GM12878 (cell line): ENCODE measurements around the gene REP15. TPM values are rescaled to one million over a fixed set of nuclear protein-coding genes. Genes with fewer than 3 reads are reported as not detected.

Source experiments
- ATAC-seq: fragments of 200-7000 bp; cut with Tn5 transposase; 3 replicates; pipeline ENCODE4 v1.9.1; 2020; ENCODE audit warnings: mild to moderate bottlenecking, moderate library complexity
- BruUV-seq: library from RNA; stranded (reverse); fragments of 400-500 nt; replicated peaks from 2 replicates; lab custom pipeline; 2021; lab: Mats Ljungman, UMichigan
- CTCF ChIA-PET: fragments of 300-600 bp; sonication (Branson Sonifier 250); formaldehyde crosslinking; extraction: SDS; loops from one replicate; lab custom pipeline; 2021; ENCODE audit warnings: inconsistent platforms; lab: Yijun Ruan, JAX
- POLR2A ChIA-PET: fragments of 350-600 bp; formaldehyde crosslinking; extraction: SDS; loops from one replicate; lab custom pipeline; 2021; ENCODE audit warnings: inconsistent platforms; lab: Charles Lee
- RAD21 ChIA-PET: fragments of 300-600 bp; sonication (Branson Sonifier 250); formaldehyde crosslinking; loops from one replicate; lab custom pipeline; 2023; ENCODE audit warnings: antibody characterized with exemption; ENCODE audit not compliant: unreplicated experiment; lab: Charles Lee
- SMC1A ChIA-PET: fragments of 300-600 bp; sonication (Branson Sonifier 250); formaldehyde crosslinking; loops from one replicate; lab custom pipeline; 2023; ENCODE audit not compliant: unreplicated experiment, uncharacterized antibody; lab: Charles Lee
- DNase-seq: peaks from one replicate; pipeline ENCODE4 v3.0.0-alpha.2; 2011; ENCODE audit warnings: low read depth, low spot score
- FAIRE-seq: peaks from 3 replicates; lab custom pipeline; 2011; peaks lifted over from hg19 to GRCh38; lab: Jason Lieb, UNC
- H2AFZ ChIP-seq: 2 replicates; pipeline ENCODE4 v1.6.0; 2011; ENCODE audit warnings: low read depth, low read length, control low read depth; ENCODE audit not compliant: control insufficient read depth
- H3K27ac ChIP-seq: 2 replicates; pipeline ENCODE4 v1.5.1; 2011; ENCODE audit warnings: control low read depth; ENCODE audit not compliant: control insufficient read depth, insufficient read depth
- H3K27me3 ChIP-seq, 2 experiments: replicated peaks in 1 of 2; 2 replicates each; pipeline versions ENCODE4 v1.6.0 to v1.6.1; 2011; ENCODE audit warnings: low read length in 1 of 2; ENCODE audit not compliant: control insufficient read depth in 2 of 2, insufficient read depth in 2 of 2
- H3K36me3 ChIP-seq, 2 experiments: 2 replicates each; pipeline ENCODE4 v1.5.1; 2011; ENCODE audit warnings: low read length in 1 of 2; ENCODE audit not compliant: control insufficient read depth in 2 of 2, insufficient read depth in 2 of 2
- H3K4me1 ChIP-seq: 2 replicates; pipeline ENCODE4 v1.6.1; 2011; ENCODE audit warnings: mild to moderate bottlenecking, low read length, moderate library complexity, mixed read lengths; ENCODE audit not compliant: control insufficient read depth, insufficient read depth
- H3K4me2 ChIP-seq: 2 replicates; pipeline ENCODE4 v1.6.0; 2011; ENCODE audit warnings: control low read depth; ENCODE audit not compliant: control insufficient read depth, insufficient read depth
- H3K4me3 ChIP-seq: fragments of 200-600 bp; sonication (generic); 2 replicates; pipeline ENCODE4 v1.5.1; 2016
- H3K79me2 ChIP-seq: 2 replicates; pipeline ENCODE4 v1.6.0; 2011; ENCODE audit warnings: low read length; ENCODE audit not compliant: control insufficient read depth, insufficient read depth
- H3K9ac ChIP-seq: 2 replicates; pipeline ENCODE4 v1.8.0; 2011; ENCODE audit warnings: low read length, control low read depth, mixed read lengths; ENCODE audit not compliant: control insufficient read depth, insufficient read depth
- H3K9me3 ChIP-seq: replicated peaks from 3 replicates; pipeline ENCODE4 v1.5.1; 2011; ENCODE audit warnings: mild to moderate bottlenecking, low read length; ENCODE audit not compliant: control insufficient read depth, insufficient read depth
- H4K20me1 ChIP-seq: 2 replicates; pipeline ENCODE4 v1.6.0; 2011; ENCODE audit not compliant: control insufficient read depth, insufficient read depth
- FOXK2 ChIP-seq: fragments of 450-650 bp; IDR thresholded peaks from 2 replicates; pipeline ENCODE4 v1.6.1; 2017; ENCODE audit warnings: mild to moderate bottlenecking, moderate library complexity
- POLR2A ChIP-seq: IDR thresholded peaks from 2 replicates; pipeline ENCODE4 v1.6.1; 2011; ENCODE audit warnings: low read depth, mild to moderate bottlenecking, low read length
- RB1 ChIP-seq: fragments of 450-650 bp; formaldehyde crosslinking; IDR thresholded peaks from 2 replicates; pipeline ENCODE4 v1.6.1; 2017; ENCODE audit warnings: mild to moderate bottlenecking, borderline replicate concordance
- STAT3 ChIP-seq: IDR thresholded peaks from 2 replicates; pipeline ENCODE4 v1.6.1; 2011; ENCODE audit warnings: low read depth, low read length, improper control_type of control experiment
- WGBS: methylation state at CpG from one replicate; pipeline ENCODE4 v1.1.6; 2016; ENCODE audit warnings: low lambda C conversion rate; ENCODE audit not compliant: insufficient replicate concordance, insufficient coverage; ENCODE audit errors: missing lambda C conversion rate; 5-methylcytosine and 5-hydroxymethylcytosine counted together
- in situ Hi-C: fragments of 300-500 bp; cut with MboI; formaldehyde crosslinking; loops from 9 replicates; pipeline ENCODE4 v1.14.3; 2018; ENCODE audit warnings: mixed read lengths
- intact Hi-C: fragments of 100-400 bp; cut with micrococcal nuclease; formaldehyde crosslinking; loops from one replicate; pipeline ENCODE4 v1.14.2; 2022; ENCODE audit not compliant: unreplicated experiment
- polyA plus RNA-seq, 11 experiments: library from polyadenylated mRNA; depleted of rRNA in 4 of 11; unstranded in 6 of 11; stranded (reverse) in 5 of 11; fragments of >200 nt; fragmentation: Nextera tagmentation in 4 of 11; fragmentation: Illumina TruSeq in 1 of 11; extraction: Ambion mirVana in 4 of 11; extraction: Trizol in 1 of 11; gene quantifications; 1 replicate in 1 of 11; 2 replicates in 10 of 11; pipeline versions ENCODE4 v1.2.1 to v1.2.3, GENCODE V29; 2011 to 2016; ENCODE audit warnings: inconsistent platforms in 2 of 11, missing spikeins in 2 of 11, low read depth in 1 of 11
- total RNA-seq, 4 experiments: library from RNA; depleted of rRNA in 3 of 4; stranded (reverse); fragments of >200 nt in 3 of 4; fragmentation: Illumina TruSeq in 1 of 4; extraction: Trizol in 1 of 4; gene quantifications; 2 replicates each; pipeline versions ENCODE4 v1.2.1 to v1.2.3, GENCODE V29; 2013 to 2021
- TF ChIP-seq, protein P1 (sequence below): fragments of 450-650 bp; conservative IDR thresholded peaks from 2 replicates; pipeline ENCODE4 v1.6.1; 2017; ENCODE audit warnings: mild to moderate bottlenecking, moderate library complexity
- TF ChIP-seq, protein P2 (sequence below): fragments of 150-350 bp; IDR thresholded peaks from 2 replicates; pipeline ENCODE4 v1.6.1; 2014; ENCODE audit warnings: mild to moderate bottlenecking, low read depth, low read length
- TF ChIP-seq, protein P3 (sequence below): fragments of 450-650 bp; IDR thresholded peaks from 2 replicates; pipeline ENCODE4 v1.6.1; 2017; ENCODE audit warnings: borderline replicate concordance

REP15 gene
- total and polyA plus RNA-seq, 10 of the 15 experiments (the other 5 are each of a cell fraction or from before 2014, with no cell fraction given) = not detected

DNA sequence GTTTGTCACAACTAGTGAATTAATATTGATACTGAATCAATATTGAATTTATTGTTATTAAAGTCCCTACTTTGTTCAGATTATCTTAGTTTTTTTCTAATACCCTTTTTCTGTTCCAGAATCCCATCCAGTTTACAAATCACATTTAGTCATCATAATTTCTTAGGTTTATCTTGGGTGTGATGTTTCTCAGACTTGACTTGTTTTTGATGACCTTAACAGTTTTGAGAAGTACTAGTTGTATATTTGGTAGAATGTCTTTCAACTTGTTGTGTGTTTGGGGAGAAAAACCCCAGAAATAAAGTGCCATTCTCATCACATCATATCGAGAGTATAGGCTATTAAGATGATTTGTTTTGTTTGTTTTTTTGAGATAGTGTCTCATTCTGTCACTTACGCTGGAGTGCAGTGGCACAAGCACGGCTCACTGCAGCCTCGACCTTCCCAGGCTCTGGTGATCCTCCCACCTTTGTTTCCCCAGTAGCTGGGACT lies 33.9 kb downstream of the REP15 start:
- DNase-seq (no peak), FAIRE-seq (no peak), ATAC-seq (no peak)
- no peak overlapping the region for H3K4me2 ChIP-seq
- CTCF ChIA-PET = no interaction called here
- H3K27me3 ChIP-seq = no peaks in the 10 kb centered on the region
- TF ChIP-seq, protein P1, sequence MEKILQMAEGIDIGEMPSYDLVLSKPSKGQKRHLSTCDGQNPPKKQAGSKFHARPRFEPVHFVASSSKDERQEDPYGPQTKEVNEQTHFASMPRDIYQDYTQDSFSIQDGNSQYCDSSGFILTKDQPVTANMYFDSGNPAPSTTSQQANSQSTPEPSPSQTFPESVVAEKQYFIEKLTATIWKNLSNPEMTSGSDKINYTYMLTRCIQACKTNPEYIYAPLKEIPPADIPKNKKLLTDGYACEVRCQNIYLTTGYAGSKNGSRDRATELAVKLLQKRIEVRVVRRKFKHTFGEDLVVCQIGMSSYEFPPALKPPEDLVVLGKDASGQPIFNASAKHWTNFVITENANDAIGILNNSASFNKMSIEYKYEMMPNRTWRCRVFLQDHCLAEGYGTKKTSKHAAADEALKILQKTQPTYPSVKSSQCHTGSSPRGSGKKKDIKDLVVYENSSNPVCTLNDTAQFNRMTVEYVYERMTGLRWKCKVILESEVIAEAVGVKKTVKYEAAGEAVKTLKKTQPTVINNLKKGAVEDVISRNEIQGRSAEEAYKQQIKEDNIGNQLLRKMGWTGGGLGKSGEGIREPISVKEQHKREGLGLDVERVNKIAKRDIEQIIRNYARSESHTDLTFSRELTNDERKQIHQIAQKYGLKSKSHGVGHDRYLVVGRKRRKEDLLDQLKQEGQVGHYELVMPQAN = no peak
- no peak for TF ChIP-seq FOXK2
- TF ChIP-seq, protein P2, sequence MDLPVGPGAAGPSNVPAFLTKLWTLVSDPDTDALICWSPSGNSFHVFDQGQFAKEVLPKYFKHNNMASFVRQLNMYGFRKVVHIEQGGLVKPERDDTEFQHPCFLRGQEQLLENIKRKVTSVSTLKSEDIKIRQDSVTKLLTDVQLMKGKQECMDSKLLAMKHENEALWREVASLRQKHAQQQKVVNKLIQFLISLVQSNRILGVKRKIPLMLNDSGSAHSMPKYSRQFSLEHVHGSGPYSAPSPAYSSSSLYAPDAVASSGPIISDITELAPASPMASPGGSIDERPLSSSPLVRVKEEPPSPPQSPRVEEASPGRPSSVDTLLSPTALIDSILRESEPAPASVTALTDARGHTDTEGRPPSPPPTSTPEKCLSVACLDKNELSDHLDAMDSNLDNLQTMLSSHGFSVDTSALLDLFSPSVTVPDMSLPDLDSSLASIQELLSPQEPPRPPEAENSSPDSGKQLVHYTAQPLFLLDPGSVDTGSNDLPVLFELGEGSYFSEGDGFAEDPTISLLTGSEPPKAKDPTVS = no peak
- no peak for TF ChIP-seq POLR2A
- TF ChIP-seq STAT3 = no peak
- no peak for TF ChIP-seq RB1
- TF ChIP-seq, protein P3, sequence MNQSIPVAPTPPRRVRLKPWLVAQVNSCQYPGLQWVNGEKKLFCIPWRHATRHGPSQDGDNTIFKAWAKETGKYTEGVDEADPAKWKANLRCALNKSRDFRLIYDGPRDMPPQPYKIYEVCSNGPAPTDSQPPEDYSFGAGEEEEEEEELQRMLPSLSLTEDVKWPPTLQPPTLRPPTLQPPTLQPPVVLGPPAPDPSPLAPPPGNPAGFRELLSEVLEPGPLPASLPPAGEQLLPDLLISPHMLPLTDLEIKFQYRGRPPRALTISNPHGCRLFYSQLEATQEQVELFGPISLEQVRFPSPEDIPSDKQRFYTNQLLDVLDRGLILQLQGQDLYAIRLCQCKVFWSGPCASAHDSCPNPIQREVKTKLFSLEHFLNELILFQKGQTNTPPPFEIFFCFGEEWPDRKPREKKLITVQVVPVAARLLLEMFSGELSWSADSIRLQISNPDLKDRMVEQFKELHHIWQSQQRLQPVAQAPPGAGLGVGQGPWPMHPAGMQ = no peak
- SMC1A ChIA-PET = no interaction called here
- peaks cover 5 to 10% of the 10 kb centered on the region in 2 experiments; a peak in 3 of 4 replicates for H3K36me3 ChIP-seq
- intact Hi-C loops = no loop called here
- no peak overlapping the region for H3K27ac ChIP-seq
- in situ Hi-C loops = loop anchor here (5.0 kb wide), 2 partner anchors 212 to 1147 kb away; no protein-coding TSS in a partner anchor
- no peaks in the 10 kb centered on the region for H3K4me1 ChIP-seq
- H2AFZ ChIP-seq = no peak overlapping the region
- no peaks in the 10 kb centered on the region for H3K9me3 ChIP-seq
- POLR2A ChIA-PET = no interaction called here
- no peaks in the 10 kb centered on the region; the same call in 1 of the 2 replicates for H3K79me2 ChIP-seq
- H3K4me3 ChIP-seq = no peak overlapping the region
- RAD21 ChIA-PET = no interaction called here
- H4K20me1 ChIP-seq = no peaks in the 10 kb centered on the region
- BruUV-seq = no TSS peak
- no peak overlapping the region for H3K9ac ChIP-seq
- 100% methylated on average over 4 of the region's 4 CpGs for WGBS
